Stimulated activated CD8-positive, alpha-beta memory T cell treated with anti-CD3 and anti-CD28 coated beads, Interleukin-15, amount 100 ng/mL, for 4 hours (primary cell): ENCODE measurements around the gene OPRL1.

Experiments
- DNase-seq, 2 donors: peaks; one replicate each; pipeline ENCODE4 v3.0.0-alpha.2; 2020; ENCODE audit warnings: low read depth in 2 of 2

Gene OPRL1

GRCh38 chr20:64056889-64057627 lies 22.8 kb upstream of the OPRL1 start:
- DNase-seq = no peak

GRCh38 chr20:64057628-64058498 lies 22.0 kb upstream of the OPRL1 start:
- peak; percentile 58 to 67 for DNase-seq

- no peak for DNase-seq
Observed at GRCh38 chr20:64058536-64058935, 21.3 kb upstream of the OPRL1 start.

- no peak for DNase-seq
Observed at GRCh38 chr20:64062276-64062595, 17.6 kb upstream of the OPRL1 start.

GRCh38 chr20:64062596-64063388 lies 17.1 kb upstream of the OPRL1 start, which contains the start of gene TCEA2:
TSS of gene TCEA2 (plus strand) at chr20:64063198. CDS start at chr20:64063313, 115 bp downstream.
- DNase-seq = peak; percentile 88

GRCh38 chr20:64063389-64064144 lies 16.3 kb upstream of the OPRL1 start:
- DNase-seq = no peak

GRCh38 chr20:64064145-64064698 lies 15.7 kb upstream of the OPRL1 start:
- no peak for DNase-seq

- DNase-seq = no peak
Observed at GRCh38 chr20:64065062-64065973, 14.6 kb upstream of the OPRL1 start.

- DNase-seq = peak in 1 of 2 donors; percentile 24
Observed at GRCh38 chr20:64065974-64066343, 13.9 kb upstream of the OPRL1 start.

- DNase-seq = no peak
Observed at GRCh38 chr20:64067005-64067632, 12.8 kb upstream of the OPRL1 start.

GRCh38 chr20:64067733-64068307 lies 12.1 kb upstream of the OPRL1 start:
- DNase-seq = no peak

- no peak for DNase-seq
Observed at GRCh38 chr20:64068386-64069208, 11.3 kb upstream of the OPRL1 start.

GRCh38 chr20:64069209-64069613 lies 10.7 kb upstream of the OPRL1 start:
- DNase-seq = no peak

- no peak for DNase-seq
Observed at GRCh38 chr20:64069614-64070243, 10.2 kb upstream of the OPRL1 start.

GRCh38 chr20:64070244-64070993 lies 9.5 kb upstream of the OPRL1 start:
- no peak for DNase-seq

- DNase-seq = no peak
Observed at GRCh38 chr20:64071341-64072332, 8.2 kb upstream of the OPRL1 start.
